OCI-LY3 (cell line): ENCODE measurements around the gene MS4A15.
"Not testable (repeated sequence)": the region's sequence is repeated elsewhere in the genome, so short reads cannot be mapped to it uniquely, and the experiment has no call there.

Experiments used
- H2AFZ ChIP-seq: fragments of 200-600, 300-600 bp; shearing (Covaris generic); 2 replicates; pipeline ENCODE4 v1.6.0; 2014; ENCODE audit warnings: antibody characterized with exemption, low read depth, low read length
- H3K27ac ChIP-seq: fragments of 200-600, 300-600 bp; sonication (generic); 2 replicates; pipeline ENCODE4 v1.5.1; 2014; ENCODE audit warnings: mild to moderate bottlenecking, low read length, moderate library complexity, mixed read lengths
- H3K27me3 ChIP-seq: fragments of 200-600, 300-600 bp; sonication (generic); 2 replicates; pipeline ENCODE4 v1.6.1; 2014; ENCODE audit warnings: low read depth, low read length, mixed read lengths
- H3K36me3 ChIP-seq: fragments of 200-600, 300-600 bp; sonication (generic); replicated peaks from 2 replicates; pipeline ENCODE3; 2014; ENCODE audit warnings: low read depth, low read length, mixed read lengths
- H3K4me1 ChIP-seq: fragments of 300-600, 200-600 bp; sonication (generic); 2 replicates; pipeline ENCODE4 v1.6.1; 2014; ENCODE audit warnings: low read length, mixed read lengths
- H3K4me2 ChIP-seq: fragments of 200-600, 300-600 bp; sonication (generic); 2 replicates; pipeline ENCODE4 v1.6.1; 2014; ENCODE audit warnings: low read length, mixed read lengths
- H3K4me3 ChIP-seq: fragments of 300-600, 200-600 bp; sonication (generic); 2 replicates; pipeline ENCODE4 v1.5.1; 2014; ENCODE audit warnings: antibody characterized with exemption, mild to moderate bottlenecking, low read length, moderate library complexity
- H3K79me2 ChIP-seq: fragments of 300-600, 200-600 bp; shearing (Covaris generic); 2 replicates; pipeline ENCODE4 v1.6.1; 2014; ENCODE audit warnings: mild to moderate bottlenecking, low read length, mixed read lengths
- H3K9ac ChIP-seq: fragments of 300-600, 200-600 bp; shearing (Covaris generic); 2 replicates; pipeline ENCODE4 v1.6.0; 2014; ENCODE audit warnings: mild to moderate bottlenecking, low read length, moderate library complexity
- H3K9me3 ChIP-seq: fragments of 200-600, 300-600 bp; shearing (Covaris generic); 2 replicates; pipeline ENCODE4 v1.6.1; 2014; ENCODE audit warnings: low read length, mixed read lengths; ENCODE audit not compliant: insufficient read depth
- H4K20me1 ChIP-seq: fragments of 200-600, 300-600 bp; sonication (generic); 2 replicates; pipeline ENCODE4 v1.6.1; 2016; ENCODE audit warnings: low read length, mixed read lengths; ENCODE audit not compliant: insufficient read depth
- CTCF ChIP-seq: fragments of 200-600, 300-600 bp; sonication (generic); IDR thresholded peaks from 2 replicates; pipeline ENCODE4 v1.5.1; 2014; ENCODE audit warnings: antibody characterized with exemption, low read length, low read depth
- EZH2phosphoT487 ChIP-seq: fragments of 200-600 bp; shearing (Covaris generic); IDR thresholded peaks from 2 replicates; pipeline ENCODE4 v1.6.1; 2018; ENCODE audit warnings: antibody characterized with exemption, mixed run types, low read depth

Gene MS4A15

GRCh38 chr11:60753309-60753708 lies 3.4 kb upstream of the MS4A15 start:
- H3K27ac ChIP-seq, result no peak overlapping the region
- no peaks in the 10 kb centered on the region for H3K79me2 ChIP-seq
- no peaks in the 10 kb centered on the region for H4K20me1 ChIP-seq
- H3K9me3 ChIP-seq, result no peaks in the 10 kb centered on the region
- H3K9ac ChIP-seq, result no peak overlapping the region
- no peak for TF ChIP-seq EZH2phosphoT487
- no peak for TF ChIP-seq CTCF
- H3K4me2 ChIP-seq, result no peak overlapping the region
- H3K4me1 ChIP-seq, result peaks cover 21% of the 10 kb centered on the region
- H3K27me3 ChIP-seq, result peaks cover 39% of the 10 kb centered on the region; the same call in 1 of the 2 replicates
- H2AFZ ChIP-seq, result no peak overlapping the region
- H3K36me3 ChIP-seq, result no peaks in the 10 kb centered on the region
- no peak overlapping the region for H3K4me3 ChIP-seq

- Histone ChIP-seq H3K4me1 (peaks cover 27% of the 10 kb centered on the region), H3K9me3 (no peaks in the 10 kb centered on the region), H3K4me3 (no peak overlapping the region), H3K9ac (no peak overlapping the region), H2AFZ (no peak overlapping the region), H3K79me2 (no peaks in the 10 kb centered on the region), H3K36me3 (no peaks in the 10 kb centered on the region), H3K27ac (no peak overlapping the region), H3K27me3 (peaks cover 34% of the 10 kb centered on the region; the same call in 1 of the 2 replicates), H3K4me2 (no peak overlapping the region), H4K20me1 (no peaks in the 10 kb centered on the region)
- TF ChIP-seq EZH2phosphoT487 (no peak), CTCF (no peak)
These were observed 1.8 kb upstream of the MS4A15 start for GRCh38 chr11:60754887-60755286.

GRCh38 chr11:60757231-60757800 lies 649 bp downstream of the MS4A15 start:
- Histone ChIP-seq H3K27ac (no peak overlapping the region), H3K4me2 (peak overlapping the region; percentile 72), H4K20me1 (no peaks in the 10 kb centered on the region), H3K4me3 (peak overlapping the region; percentile 64), H3K4me1 (peaks cover 51% of the 10 kb centered on the region), H2AFZ (peak overlapping the region; percentile 80), H3K9ac (peak overlapping the region; percentile 38; the same call in 1 of the 2 replicates), H3K79me2 (no peaks in the 10 kb centered on the region), H3K27me3 (peaks cover 17% of the 10 kb centered on the region; the same call in 1 of the 2 replicates), H3K9me3 (no peaks in the 10 kb centered on the region), H3K36me3 (no peaks in the 10 kb centered on the region)
- no peak for TF ChIP-seq CTCF
- TF ChIP-seq EZH2phosphoT487, result no peak

GRCh38 chr11:60758671-60759070 lies 2.0 kb downstream of the MS4A15 start:
- not testable (repeated sequence) for H3K9me3 ChIP-seq, H3K27ac ChIP-seq, H3K36me3 ChIP-seq, H2AFZ ChIP-seq, H3K9ac ChIP-seq, H4K20me1 ChIP-seq, H3K79me2 ChIP-seq, H3K27me3 ChIP-seq
- 0 out of 2 replicates have a peak overlapping the region, but pooled peaks have one; percentile 1 for H3K4me3 ChIP-seq
- peak overlapping the region; percentile 33 for H3K4me2 ChIP-seq
- H3K4me1 ChIP-seq, result peaks cover 64% of the 10 kb centered on the region

GRCh38 chr11:60759438-60760225 lies 3.0 kb downstream of the MS4A15 start:
- peak overlapping the region; percentile 33; the same call in 1 of the 2 replicates for H3K4me2 ChIP-seq
- H3K27ac ChIP-seq, H2AFZ ChIP-seq, H3K36me3 ChIP-seq, H3K79me2 ChIP-seq, H3K9ac ChIP-seq, H3K4me3 ChIP-seq, H3K9me3 ChIP-seq, H3K27me3 ChIP-seq, H4K20me1 ChIP-seq: not testable (repeated sequence)
- peaks cover 74% of the 10 kb centered on the region for H3K4me1 ChIP-seq
